NCI-H2107 treated with DMSO at 0.1 percent for 48 hours (cell line): Measurements from ENCODE around the gene TRIM27.
"Not testable (repeated sequence)": the region's sequence is repeated elsewhere in the genome, so short reads cannot be mapped to it uniquely, and the experiment has no call there.

Source experiments
- DNase-seq: peaks from one replicate; lab custom pipeline; 2025; ENCODE audit not compliant: unreplicated experiment; lab: John Stamatoyannopoulos, UW

The TRIM27 gene, protein sequence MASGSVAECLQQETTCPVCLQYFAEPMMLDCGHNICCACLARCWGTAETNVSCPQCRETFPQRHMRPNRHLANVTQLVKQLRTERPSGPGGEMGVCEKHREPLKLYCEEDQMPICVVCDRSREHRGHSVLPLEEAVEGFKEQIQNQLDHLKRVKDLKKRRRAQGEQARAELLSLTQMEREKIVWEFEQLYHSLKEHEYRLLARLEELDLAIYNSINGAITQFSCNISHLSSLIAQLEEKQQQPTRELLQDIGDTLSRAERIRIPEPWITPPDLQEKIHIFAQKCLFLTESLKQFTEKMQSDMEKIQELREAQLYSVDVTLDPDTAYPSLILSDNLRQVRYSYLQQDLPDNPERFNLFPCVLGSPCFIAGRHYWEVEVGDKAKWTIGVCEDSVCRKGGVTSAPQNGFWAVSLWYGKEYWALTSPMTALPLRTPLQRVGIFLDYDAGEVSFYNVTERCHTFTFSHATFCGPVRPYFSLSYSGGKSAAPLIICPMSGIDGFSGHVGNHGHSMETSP

DNA sequence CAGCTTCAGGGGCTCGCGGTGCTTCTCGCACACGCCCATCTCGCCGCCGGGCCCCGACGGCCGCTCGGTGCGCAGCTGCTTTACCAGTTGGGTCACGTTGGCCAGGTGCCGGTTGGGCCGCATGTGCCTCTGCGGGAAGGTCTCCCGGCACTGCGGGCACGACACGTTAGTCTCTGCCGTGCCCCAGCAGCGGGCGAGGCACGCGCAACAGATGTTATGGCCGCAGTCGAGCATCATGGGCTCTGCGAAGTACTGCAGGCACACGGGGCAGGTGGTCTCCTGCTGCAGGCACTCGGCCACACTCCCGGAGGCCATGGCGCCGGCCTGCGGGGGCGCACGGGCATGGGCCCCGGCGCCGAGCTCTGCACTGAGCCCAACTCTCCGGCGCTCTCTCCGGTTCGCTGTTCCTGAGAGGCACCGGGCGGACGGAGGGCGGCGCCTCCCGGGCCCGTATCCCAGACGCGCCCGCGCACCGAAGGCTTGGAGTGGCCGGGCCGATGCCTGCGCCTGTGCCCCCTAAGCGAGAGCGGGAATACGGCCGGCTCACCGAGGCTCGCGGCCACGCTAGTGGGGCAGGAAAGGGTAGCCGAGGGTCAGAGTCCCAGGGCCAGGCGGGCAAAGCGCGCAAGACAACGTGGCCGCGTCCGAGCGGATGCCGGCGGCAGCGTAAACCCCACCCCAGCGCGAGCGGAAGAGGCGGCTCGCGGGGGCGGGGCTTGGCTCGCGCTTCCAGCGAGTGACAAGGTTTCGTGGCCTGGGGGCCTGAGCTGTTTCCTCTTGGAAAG, at the start of gene TRIM27:
Gene TRIM27 (minus strand): TSS at position 668 of the 785 bp plus-strand sequence. CDS start 353 bp downstream, at position 315.
- DNase-seq = peak; percentile 25

- not testable (repeated sequence) for DNase-seq
Observed at GRCh38 chr6:28970056-28970455, 46.3 kb upstream of the TRIM27 start.

DNA sequence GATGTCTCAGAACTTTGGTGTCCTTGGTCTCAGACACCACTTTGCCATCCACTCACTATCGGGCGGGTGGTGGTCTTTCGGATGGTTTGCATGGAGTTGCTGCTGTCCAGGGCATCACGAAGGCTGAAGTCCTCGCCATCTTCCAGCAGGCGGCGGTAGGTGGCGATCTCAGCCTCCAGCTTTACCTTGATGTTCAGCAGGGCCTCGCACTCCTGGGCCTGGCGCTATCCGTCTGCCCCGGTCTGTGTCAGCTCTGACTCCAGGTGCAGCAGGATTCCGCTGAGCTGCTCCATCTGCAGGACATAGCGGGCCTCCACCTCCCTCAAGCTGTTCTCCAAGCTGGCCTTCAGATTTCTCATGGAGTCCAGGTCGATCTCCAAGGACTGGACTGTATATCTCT, 45.3 kb upstream of the TRIM27 start:
- no peak for DNase-seq

DNA sequence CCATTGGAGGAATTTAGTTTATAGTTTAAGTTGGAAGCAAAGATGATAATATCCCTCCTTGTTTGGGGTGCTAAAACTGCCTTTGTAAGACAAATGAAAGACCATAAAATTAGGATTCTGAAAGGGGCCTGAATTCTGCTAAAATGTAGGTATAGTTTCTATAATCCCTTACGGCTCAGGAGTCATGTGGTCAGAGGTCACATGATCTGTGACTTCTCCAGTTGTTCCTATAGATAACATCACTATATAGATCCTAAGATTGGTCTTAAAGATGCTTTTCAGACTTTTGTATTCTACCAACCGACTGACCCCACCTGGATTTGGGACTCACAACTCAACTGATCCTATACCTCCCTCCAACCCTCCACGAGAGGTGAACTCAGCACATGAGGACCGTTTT, 44.7 kb upstream of the TRIM27 start:
- DNase-seq = no peak

DNA sequence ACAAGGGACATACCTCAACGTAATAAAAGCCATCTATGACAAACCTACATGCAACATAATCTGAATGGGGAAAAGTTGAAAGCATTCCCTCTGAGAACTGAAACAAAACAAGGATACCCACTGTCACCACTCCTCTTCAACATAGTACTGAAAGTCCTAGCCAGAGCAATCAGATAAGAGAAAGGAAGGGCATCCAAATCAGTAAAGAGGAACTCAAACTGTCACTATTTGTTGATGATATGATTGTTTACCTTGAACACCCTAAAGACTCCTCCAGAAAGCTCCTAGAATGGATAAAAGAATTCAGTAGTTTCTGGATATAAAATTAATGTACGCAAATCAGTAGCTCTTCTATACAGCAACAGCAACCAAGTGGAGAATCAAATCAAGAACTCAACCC, 41.9 kb upstream of the TRIM27 start:
- no peak for DNase-seq

- DNase-seq = no peak
Observed at GRCh38 chr6:28960846-28961500, 37.2 kb upstream of the TRIM27 start.

DNA sequence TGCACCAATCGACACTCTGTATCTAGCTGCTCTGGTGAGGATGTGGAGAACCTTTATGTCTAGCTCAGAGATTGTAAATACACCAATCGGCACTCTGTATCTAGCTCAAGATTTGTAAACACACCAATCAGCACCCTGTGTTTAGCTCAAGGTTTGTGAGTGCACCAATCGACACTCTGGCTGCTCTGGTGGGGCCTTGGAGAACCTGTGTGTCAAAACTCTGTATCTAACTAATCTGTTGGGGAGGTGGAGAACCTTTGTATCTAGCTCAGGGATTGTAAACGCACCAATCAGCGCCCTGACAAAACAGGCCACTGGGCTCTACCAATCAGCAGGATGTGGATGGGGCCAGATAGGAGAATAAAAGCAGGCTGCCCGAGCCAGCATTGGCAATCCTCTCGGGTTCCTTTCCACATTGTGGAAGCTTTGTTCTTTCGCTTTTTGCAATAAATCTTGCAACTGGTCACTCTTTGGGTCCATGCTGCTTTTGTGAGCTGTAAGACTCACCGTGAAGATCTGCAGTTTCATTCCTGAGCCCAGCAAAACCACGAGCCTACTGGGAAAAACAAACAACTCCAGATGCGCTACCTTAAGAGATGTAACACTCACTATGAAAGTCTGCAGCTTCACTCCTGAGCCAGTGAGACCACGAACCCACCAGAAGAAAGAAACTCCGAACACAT, 34.9 kb upstream of the TRIM27 start:
- DNase-seq = not testable (repeated sequence)

GRCh38 chr6:28957795-28958314, 34.1 kb upstream of the TRIM27 start:
- not testable (repeated sequence) for DNase-seq

DNA sequence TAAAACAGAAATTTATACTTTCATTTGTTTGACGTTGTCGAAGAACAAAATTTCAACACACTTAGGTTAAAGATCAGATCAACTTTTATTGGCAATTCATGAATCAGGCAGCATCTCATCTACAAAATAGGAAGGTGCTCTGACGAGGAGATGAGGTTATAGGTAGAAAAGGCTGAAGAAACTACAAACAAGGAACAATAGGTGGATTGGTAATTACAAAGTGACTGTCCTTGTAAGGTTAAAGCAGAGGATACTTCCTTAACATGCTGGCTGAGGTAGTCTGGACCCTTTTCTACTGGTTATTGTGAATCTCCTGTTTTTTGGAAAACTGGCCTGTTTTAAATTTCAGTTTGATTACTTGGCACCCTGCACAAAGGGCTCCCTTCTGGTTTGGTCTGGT, 32.5 kb upstream of the TRIM27 start:
- no peak for DNase-seq

DNA sequence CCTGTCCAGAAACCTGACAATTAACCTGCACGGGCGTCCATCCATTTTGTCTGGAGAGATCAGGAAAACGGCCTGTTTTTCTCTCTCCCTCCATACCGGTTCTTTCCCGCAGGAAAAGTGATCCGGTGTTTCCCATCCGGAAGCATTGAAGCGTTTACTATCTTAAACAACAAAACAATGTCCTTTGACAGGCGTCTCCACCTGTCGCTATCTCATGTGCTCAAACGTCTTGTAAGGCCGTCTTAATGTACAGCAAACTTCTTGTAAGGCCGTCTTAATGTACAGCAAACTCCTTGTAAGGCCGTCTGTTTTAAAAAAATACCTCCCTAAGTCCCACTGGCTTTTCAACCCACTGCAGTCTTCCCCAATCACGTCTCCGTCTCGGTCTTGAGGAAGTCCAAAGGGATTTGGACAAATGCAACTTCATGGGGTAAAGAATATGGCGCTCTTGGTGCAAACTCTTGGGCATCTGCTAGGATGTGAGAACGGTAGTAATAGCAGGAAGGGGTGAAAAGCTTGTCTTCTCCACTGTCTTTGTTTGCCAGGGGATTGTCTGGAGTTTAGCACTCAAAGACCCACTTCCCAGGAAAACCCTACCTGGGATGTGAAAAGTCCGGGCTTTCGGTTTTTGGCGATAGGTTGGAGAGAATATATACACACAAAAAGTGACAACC, 29.9 kb upstream of the TRIM27 start:
- DNase-seq = no peak

- DNase-seq = no peak
Observed at GRCh38 chr6:28953039-28953584, 29.3 kb upstream of the TRIM27 start.

- not testable (repeated sequence) for DNase-seq
Observed at GRCh38 chr6:28949656-28950195, 25.9 kb upstream of the TRIM27 start.

DNA sequence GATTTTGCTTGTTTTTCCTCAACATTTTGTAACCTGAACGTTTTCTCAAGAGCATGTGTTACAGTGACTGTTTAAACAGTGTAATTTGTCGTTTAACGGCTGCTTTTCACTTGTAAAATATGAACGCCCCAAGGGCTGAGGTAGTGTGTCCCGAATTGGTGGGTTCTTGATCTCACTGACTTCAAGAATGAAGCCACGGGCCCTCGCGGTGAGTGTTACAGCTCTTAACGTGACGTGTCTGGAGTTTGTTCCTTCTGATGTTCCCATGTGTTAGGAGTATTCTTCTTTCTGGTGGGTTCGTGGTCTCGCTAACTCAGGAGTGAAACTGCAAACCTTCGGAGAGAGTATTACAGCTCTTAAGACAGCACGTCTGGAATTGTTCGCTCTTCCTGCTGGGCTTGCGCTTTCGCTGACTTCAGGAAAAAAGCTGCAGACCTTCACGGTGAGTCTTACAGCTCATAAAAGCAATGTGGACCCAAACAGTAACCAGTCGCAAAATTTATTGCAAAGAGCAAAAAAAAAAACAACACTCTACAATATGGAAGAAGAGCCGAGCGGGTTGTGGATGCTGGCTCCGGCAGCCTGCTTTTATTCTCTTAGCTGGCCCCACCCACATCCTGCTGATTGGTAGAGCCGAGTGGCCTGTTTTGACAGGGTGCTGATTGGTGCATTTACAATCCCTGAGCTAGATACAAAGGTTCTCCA, 25.1 kb upstream of the TRIM27 start:
- DNase-seq = no peak

DNA sequence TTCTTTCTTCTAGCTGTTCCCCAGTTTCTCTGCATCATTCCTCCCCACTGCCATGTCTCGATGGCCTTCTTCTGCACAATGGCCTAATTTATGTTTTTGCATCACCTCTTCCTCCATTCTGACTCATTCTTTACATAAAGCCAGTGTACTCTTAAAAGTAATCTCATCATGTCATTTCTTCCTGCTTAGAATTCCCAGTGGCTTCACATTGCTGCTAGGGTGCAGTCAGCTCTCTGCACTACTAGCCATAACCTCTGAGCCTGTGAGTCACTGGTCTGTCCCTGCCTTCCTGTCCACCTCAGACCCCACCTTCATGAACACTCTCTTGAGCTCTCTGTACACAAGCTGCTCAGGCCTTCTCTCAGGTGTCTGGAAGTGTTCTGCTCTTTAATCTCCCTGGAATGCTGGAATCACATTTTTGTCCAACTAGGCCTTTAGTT, 24.1 kb upstream of the TRIM27 start:
- no peak for DNase-seq

DNA sequence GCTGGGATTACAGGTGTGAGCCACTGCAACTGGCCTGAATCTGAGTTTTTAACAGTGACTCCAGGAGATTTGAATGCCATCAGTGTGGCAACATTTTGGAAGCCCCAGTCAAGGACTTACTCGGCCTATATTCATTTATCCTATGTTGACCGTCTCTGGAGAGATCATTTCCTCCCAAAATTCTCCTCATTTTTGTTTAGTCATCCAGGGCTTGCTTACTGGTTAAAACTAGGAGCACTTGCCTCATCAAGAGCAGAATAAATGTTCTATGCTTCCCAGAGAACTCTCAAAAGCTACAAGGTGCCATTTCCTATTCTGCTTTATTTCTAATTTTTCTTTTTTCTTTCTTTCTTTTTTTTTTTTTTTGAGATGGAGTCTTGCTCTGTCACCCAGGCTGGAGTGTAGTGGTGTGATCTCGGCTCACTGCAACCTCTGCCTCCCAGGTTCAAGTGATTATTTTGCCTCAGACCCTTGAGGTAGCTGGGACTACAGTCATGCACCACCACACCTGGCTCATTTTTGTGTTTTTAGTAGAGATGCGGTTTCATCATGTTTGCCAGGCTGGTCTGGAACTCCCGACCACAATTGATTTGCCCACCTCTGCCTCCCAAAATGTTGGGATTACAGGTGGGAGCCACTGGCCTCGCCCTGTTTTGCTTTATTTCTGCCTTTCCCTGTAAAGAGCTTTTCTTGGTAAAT, 23.4 kb upstream of the TRIM27 start:
- no peak for DNase-seq

- DNase-seq = no peak
Observed at GRCh38 chr6:28945349-28945748, 21.6 kb upstream of the TRIM27 start.

GRCh38 chr6:28944412-28944865, 20.7 kb upstream of the TRIM27 start:
- no peak for DNase-seq
